HFFc6 (cell line): ENCODE measurements around the gene THSD4. TPM values are rescaled to one million over a fixed set of nuclear protein-coding genes. Genes with fewer than 3 reads are reported as not detected.

Experiments
- DNase-seq: peaks from one replicate; pipeline ENCODE4 v3.0.0-alpha.2; 2018
- H3K27ac Mint-ChIP-seq: 2 replicates; pipeline ENCODE4 v1.8.0; 2020; ENCODE audit warnings: mild to moderate bottlenecking, mixed read lengths
- H3K27me3 Mint-ChIP-seq: 2 replicates; pipeline ENCODE4 v1.8.0; 2021; ENCODE audit warnings: mild to moderate bottlenecking, moderate library complexity, mixed read lengths; ENCODE audit not compliant: insufficient read depth
- H3K36me3 Mint-ChIP-seq: 2 replicates; pipeline ENCODE4 v1.8.0; 2021; ENCODE audit warnings: low read depth, mixed read lengths
- H3K4me1 Mint-ChIP-seq: 2 replicates; pipeline ENCODE4 v1.8.0; 2020; ENCODE audit warnings: low read depth, mixed read lengths
- H3K4me3 Mint-ChIP-seq: 2 replicates; pipeline ENCODE4 v1.8.0; 2020; ENCODE audit warnings: mild to moderate bottlenecking, moderate library complexity, mixed read lengths
- H3K9me3 Mint-ChIP-seq: 2 replicates; pipeline ENCODE4 v1.8.0; 2020; ENCODE audit warnings: mild to moderate bottlenecking, mixed read lengths
- CTCF ChIP-seq: fragments of 200-600 bp; sonication (generic); IDR thresholded peaks from 2 replicates; pipeline ENCODE4 v1.5.0; 2021; ENCODE audit warnings: antibody characterized with exemption, mild to moderate bottlenecking
- total RNA-seq, 6 experiments: library from RNA; stranded (reverse); fragmentation: NEBNext Ultra II Directional; extraction: Animal tissue kit (Norgen Biotek cat#: 25700); gene quantifications; 2 replicates in 1 of 6; 3 replicates in 5 of 6; pipeline ENCODE4 v1.2.3, GENCODE V29; 2021

Gene THSD4
- total RNA-seq, 6 experiments from 2014 or later, result 32.7 to 39.1 (median 36.4) TPM

GRCh38 chr15:71508081-71508682 lies 392.9 kb downstream of the THSD4 start:
- no peaks in the 10 kb centered on the region for H3K9me3 Mint-ChIP-seq
- peaks cover 1% of the 10 kb centered on the region; the same call in 1 of the 2 replicates for H3K27me3 Mint-ChIP-seq
- no peaks in the 10 kb centered on the region for H3K4me1 Mint-ChIP-seq
- H3K36me3 Mint-ChIP-seq, result 0 out of 2 replicates have a peak, but pooled peaks cover 6% of the 10 kb centered on the region
- no peak overlapping the region for H3K4me3 Mint-ChIP-seq
- DNase-seq, result no peak
- TF ChIP-seq CTCF, result no peak
- no peak overlapping the region for H3K27ac Mint-ChIP-seq

- no peaks in the 10 kb centered on the region for H3K4me1 Mint-ChIP-seq
- no peak for DNase-seq
- no peak for TF ChIP-seq CTCF
- H3K27me3 Mint-ChIP-seq, result peaks cover 1% of the 10 kb centered on the region; the same call in 1 of the 2 replicates
- H3K36me3 Mint-ChIP-seq, result 0 out of 2 replicates have a peak, but pooled peaks cover 6% of the 10 kb centered on the region
- no peak overlapping the region for H3K27ac Mint-ChIP-seq
- H3K4me3 Mint-ChIP-seq, result no peak overlapping the region
- H3K9me3 Mint-ChIP-seq, result no peaks in the 10 kb centered on the region
Observed at GRCh38 chr15:71509139-71509538, 393.9 kb downstream of the THSD4 start.

GRCh38 chr15:71510763-71511162 lies 395.5 kb downstream of the THSD4 start:
- peaks cover 7% of the 10 kb centered on the region; the same call in 1 of the 2 replicates for H3K4me1 Mint-ChIP-seq
- H3K36me3 Mint-ChIP-seq, result 0 out of 2 replicates have a peak, but pooled peaks cover 6% of the 10 kb centered on the region
- DNase-seq, result no peak
- no peaks in the 10 kb centered on the region for H3K9me3 Mint-ChIP-seq
- H3K27ac Mint-ChIP-seq, result no peak overlapping the region
- no peak for TF ChIP-seq CTCF
- H3K27me3 Mint-ChIP-seq, result no peaks in the 10 kb centered on the region
- no peak overlapping the region for H3K4me3 Mint-ChIP-seq

- Mint-ChIP-seq H3K36me3 (no peaks in the 10 kb centered on the region), H3K27ac (no peak overlapping the region), H3K4me3 (no peak overlapping the region), H3K27me3 (no peaks in the 10 kb centered on the region), H3K9me3 (no peaks in the 10 kb centered on the region), H3K4me1 (peaks cover 9% of the 10 kb centered on the region)
- no peak for TF ChIP-seq CTCF
- no peak for DNase-seq
Observed at GRCh38 chr15:71511796-71512681, 396.8 kb downstream of the THSD4 start.

GRCh38 chr15:71512682-71513006 lies 397.4 kb downstream of the THSD4 start:
- Mint-ChIP-seq H3K27ac (no peak overlapping the region), H3K9me3 (no peaks in the 10 kb centered on the region), H3K27me3 (no peaks in the 10 kb centered on the region), H3K36me3 (no peaks in the 10 kb centered on the region), H3K4me3 (no peak overlapping the region), H3K4me1 (peaks cover 15% of the 10 kb centered on the region)
- no peak for TF ChIP-seq CTCF
- no peak for DNase-seq
